Raji (cell line): ENCODE data around the gene OSGEP.

Experiments used
- POLR2A ChIP-seq: IDR thresholded peaks from 2 replicates; pipeline ENCODE4 v1.6.1; 2011; ENCODE audit warnings: low read depth, low read length, control low read depth; ENCODE audit not compliant: insufficient read depth

OSGEP gene

DNA sequence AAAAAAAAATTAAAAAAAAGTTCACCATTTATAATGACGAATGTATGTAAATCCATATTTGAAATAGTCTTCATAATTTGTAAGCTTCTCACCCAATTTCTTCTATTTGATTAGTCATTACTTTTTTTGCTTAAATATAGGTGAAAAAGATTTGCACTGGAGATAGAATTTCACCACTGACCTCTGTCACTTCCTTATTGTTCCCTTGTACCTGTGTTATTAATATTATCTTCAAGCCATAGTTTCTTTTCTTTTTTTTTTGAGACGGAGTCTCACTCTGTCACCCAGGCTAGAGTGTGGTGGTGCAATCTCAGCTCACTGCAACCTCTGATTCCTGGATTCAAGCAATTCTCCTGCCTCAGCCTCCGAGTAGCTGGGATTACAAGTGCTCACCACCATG, 57.1 kb downstream of the OSGEP start:
- TF ChIP-seq POLR2A: no peak
